Activated gamma-delta T cell (primary cell): ENCODE results near the gene HSPB8.
"Not testable (repeated sequence)": the region's sequence is repeated elsewhere in the genome, so short reads cannot be mapped to it uniquely, and the experiment has no call there.

Source experiments
- DNase-seq: peaks from one replicate; lab custom pipeline; 2025; lab: John Stamatoyannopoulos, UW

The HSPB8 gene

GRCh38 chr12:119206348-119207062 lies 27.8 kb downstream of the HSPB8 start:
- DNase-seq: no peak

GRCh38 chr12:119207063-119207560 lies 28.4 kb downstream of the HSPB8 start:
- no peak for DNase-seq

- no peak for DNase-seq
Measured at GRCh38 chr12:119208626-119209061, 29.9 kb downstream of the HSPB8 start.

GRCh38 chr12:119211884-119212283 lies 33.2 kb downstream of the HSPB8 start:
- DNase-seq: no peak

GRCh38 chr12:119216084-119216483 lies 37.4 kb downstream of the HSPB8 start:
- no peak for DNase-seq

GRCh38 chr12:119218875-119219274 lies 40.1 kb downstream of the HSPB8 start:
- DNase-seq: not testable (repeated sequence)

GRCh38 chr12:119222222-119222951 lies 43.7 kb downstream of the HSPB8 start:
- DNase-seq: no peak

- DNase-seq: no peak
Measured at GRCh38 chr12:119225454-119225853, 46.7 kb downstream of the HSPB8 start.

GRCh38 chr12:119227292-119227691 lies 48.6 kb downstream of the HSPB8 start:
- DNase-seq: no peak

GRCh38 chr12:119229205-119229604 lies 50.5 kb downstream of the HSPB8 start:
- no peak for DNase-seq

- DNase-seq: no peak
Measured at GRCh38 chr12:119229837-119230236, 51.1 kb downstream of the HSPB8 start.

- DNase-seq: no peak
Measured at GRCh38 chr12:119230807-119231206, 52.1 kb downstream of the HSPB8 start.

GRCh38 chr12:119231774-119232173 lies 53.0 kb downstream of the HSPB8 start:
- no peak for DNase-seq

- no peak for DNase-seq
Measured at GRCh38 chr12:119235197-119235751, 56.5 kb downstream of the HSPB8 start.

- DNase-seq: no peak
Measured at GRCh38 chr12:119236372-119236771, 57.6 kb downstream of the HSPB8 start.

GRCh38 chr12:119239040-119239439 lies 60.3 kb downstream of the HSPB8 start:
- DNase-seq: no peak

- no peak for DNase-seq
Measured at GRCh38 chr12:119241049-119241448, 62.3 kb downstream of the HSPB8 start.

- DNase-seq: no peak
Measured at GRCh38 chr12:119241580-119242169, 62.9 kb downstream of the HSPB8 start.
